ENCODE results near the gene REEP3. TPM values are rescaled to one million over a fixed set of nuclear protein-coding genes. Genes with fewer than 3 reads are reported as not detected.
A peak's percentile ranks its signal among the peaks of the same experiment; 100 is the strongest.

Gene REEP3
- total and polyA plus RNA-seq, 12 donors = 9.9 to 27.7 (median 17.2) TPM

DNA sequence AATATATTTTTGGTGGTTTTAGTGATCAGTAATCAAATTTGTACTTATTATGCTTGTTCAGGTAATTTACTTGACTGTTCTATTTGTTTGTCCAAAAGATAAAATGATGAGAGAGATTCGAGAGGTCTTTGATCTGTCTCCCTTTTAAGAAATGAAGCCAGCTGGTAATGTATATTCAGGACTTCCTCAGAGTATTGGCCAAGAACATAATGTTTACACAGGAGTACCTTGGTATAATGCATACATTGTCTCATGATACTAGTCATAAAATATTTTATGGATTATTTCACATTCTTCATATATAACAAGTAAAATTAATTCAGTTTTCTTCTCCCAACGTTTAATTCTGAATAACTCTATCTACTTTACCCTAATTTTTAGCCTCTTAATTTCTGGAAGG, 100.9 kb downstream of the REEP3 start:
- no peak overlapping the region for H3K4me3 ChIP-seq
- H3K36me3 ChIP-seq = peaks cover 0 to 47% (median 17%) of the 10 kb centered on the region in 9 donors
- intact Hi-C loops (cut with DNase I) = loop anchor here in 3 of 10 donors (10.0 kb wide), 3 partner anchors 97 to 457 kb away; partner anchors contain the start of genes JMJD1C (in 2 of the 3) and REEP3 (in 1 of the 3)
- TF ChIP-seq, protein P1, sequence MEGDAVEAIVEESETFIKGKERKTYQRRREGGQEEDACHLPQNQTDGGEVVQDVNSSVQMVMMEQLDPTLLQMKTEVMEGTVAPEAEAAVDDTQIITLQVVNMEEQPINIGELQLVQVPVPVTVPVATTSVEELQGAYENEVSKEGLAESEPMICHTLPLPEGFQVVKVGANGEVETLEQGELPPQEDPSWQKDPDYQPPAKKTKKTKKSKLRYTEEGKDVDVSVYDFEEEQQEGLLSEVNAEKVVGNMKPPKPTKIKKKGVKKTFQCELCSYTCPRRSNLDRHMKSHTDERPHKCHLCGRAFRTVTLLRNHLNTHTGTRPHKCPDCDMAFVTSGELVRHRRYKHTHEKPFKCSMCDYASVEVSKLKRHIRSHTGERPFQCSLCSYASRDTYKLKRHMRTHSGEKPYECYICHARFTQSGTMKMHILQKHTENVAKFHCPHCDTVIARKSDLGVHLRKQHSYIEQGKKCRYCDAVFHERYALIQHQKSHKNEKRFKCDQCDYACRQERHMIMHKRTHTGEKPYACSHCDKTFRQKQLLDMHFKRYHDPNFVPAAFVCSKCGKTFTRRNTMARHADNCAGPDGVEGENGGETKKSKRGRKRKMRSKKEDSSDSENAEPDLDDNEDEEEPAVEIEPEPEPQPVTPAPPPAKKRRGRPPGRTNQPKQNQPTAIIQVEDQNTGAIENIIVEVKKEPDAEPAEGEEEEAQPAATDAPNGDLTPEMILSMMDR (IDR thresholded peaks at IDR 0.05) = no peak
- H3K27ac ChIP-seq = no peak overlapping the region
- H3K9me3 ChIP-seq = no peaks in the 10 kb centered on the region
- peaks cover 0 to 6% (median under 1%) of the 10 kb centered on the region in 9 donors for H3K4me1 ChIP-seq
- WGBS, 2 donors = 92 to 94% methylated on average over 2 of the region's 2 CpGs
- no peaks in the 10 kb centered on the region for H3K27me3 ChIP-seq
- ATAC-seq (no peak), DNase-seq (no peak)

DNA sequence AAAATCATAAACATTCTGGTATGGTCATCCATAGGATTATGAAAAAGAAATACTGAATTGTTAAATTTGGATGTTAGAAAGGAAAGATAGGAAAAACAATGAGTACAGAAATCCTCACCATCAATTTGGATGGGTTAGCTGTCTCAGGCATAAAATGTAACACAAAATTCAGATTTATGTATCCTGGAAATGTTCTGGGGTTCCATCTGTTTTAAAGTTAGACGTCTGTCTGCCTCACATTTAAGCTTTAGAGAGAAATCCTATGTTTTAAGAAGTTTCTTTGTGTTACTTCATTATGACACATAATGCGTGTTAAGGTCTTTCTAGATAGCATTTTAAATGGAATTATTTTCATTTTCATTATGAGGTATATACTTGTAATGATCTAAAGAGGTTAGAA, 103.5 kb downstream of the REEP3 start:
- TF ChIP-seq, protein P1 (IDR thresholded peaks at IDR 0.05) = no peak
- no peak overlapping the region for H3K4me3 ChIP-seq
- WGBS, 2 donors = 95 to 96% methylated on average over 2 of the region's 2 CpGs
- no peaks in the 10 kb centered on the region for H3K27me3 ChIP-seq
- no peak overlapping the region for H3K27ac ChIP-seq
- H3K36me3 ChIP-seq = peaks cover 0 to 36% (median 17%) of the 10 kb centered on the region in 9 donors
- intact Hi-C loops (cut with DNase I) = loop anchor here in 9 of 10 donors (5.0 to 10.0 kb wide), 11 partner anchors 100 to 460 kb away; partner anchors contain the start of genes JMJD1C (in 5 of the 9) and REEP3 (in 3 of the 9)
- ATAC-seq (no peak), DNase-seq (no peak)
- peaks cover 0 to 26% (median 22%) of the 10 kb centered on the region in 9 donors for H3K4me1 ChIP-seq
- H3K9me3 ChIP-seq = no peaks in the 10 kb centered on the region

GRCh38 chr10:63627396-63627795, 106.2 kb downstream of the REEP3 start:
- peaks cover 0 to 42% (median 35%) of the 10 kb centered on the region in 9 donors for H3K4me1 ChIP-seq

DNA sequence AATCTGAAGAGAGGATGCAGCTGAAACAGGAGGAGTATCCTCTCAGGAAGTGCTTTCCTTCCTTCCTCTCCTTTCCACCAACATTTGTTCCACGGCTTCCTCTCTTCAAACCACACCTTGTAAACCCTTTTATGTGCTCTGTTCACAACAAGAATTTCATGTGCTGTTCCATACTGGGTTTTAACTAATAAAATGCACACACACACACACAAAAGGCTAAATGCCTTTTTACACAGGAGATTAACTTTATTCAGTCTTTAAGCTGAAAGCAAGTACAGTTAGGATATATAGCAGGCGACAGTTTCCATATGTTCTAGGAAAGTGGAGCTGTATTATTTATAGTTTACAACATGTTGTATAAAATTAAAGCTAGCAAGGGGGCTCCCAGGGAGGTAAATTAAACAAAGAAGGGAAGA, 106.7 kb downstream of the REEP3 start:
- WGBS, 2 donors = 31 to 43% methylated on average over 2 of the region's 2 CpGs
- no peak for DNase-seq
- intact Hi-C loops (cut with DNase I) = loop anchor here (2.0 to 10.0 kb wide), 16 partner anchors 85 to 463 kb away; partner anchors contain the start of genes JMJD1C (in 5 of the 10) and REEP3 (in 5 of the 10)

More at GRCh38 chr10:63627396-63627795, 106.2 kb downstream of the REEP3 start:
- H3K27ac ChIP-seq = peak overlapping the region in 8 of 10 donors; percentile 23 to 99 (median 98)
- ATAC-seq = no peak
- H3K27me3 ChIP-seq = no peaks in the 10 kb centered on the region
- no peaks in the 10 kb centered on the region for H3K9me3 ChIP-seq
- H3K36me3 ChIP-seq = peaks cover 0 to 9% (median 0%) of the 10 kb centered on the region in 9 donors
- no peak for DNase-seq
- WGBS, 2 donors = 70 to 83% methylated on average over 8 of the region's 8 CpGs
- intact Hi-C loops (cut with DNase I) = loop anchor here (2.0 to 10.0 kb wide), 12 partner anchors 103 to 463 kb away; partner anchors contain the start of genes JMJD1C (in 5 of the 10) and REEP3 (in 3 of the 10)
- H3K4me3 ChIP-seq = no peak overlapping the region
- TF ChIP-seq, protein P1 (IDR thresholded peaks at IDR 0.05) = no peak

More for the DNA sequence above, 106.7 kb downstream of the REEP3 start:
- TF ChIP-seq, protein P1 (IDR thresholded peaks at IDR 0.05) = no peak
- Histone ChIP-seq H3K36me3 (peaks cover 0 to 4% (median 0%) of the 10 kb centered on the region in 9 donors), H3K4me3 (peak overlapping the region in 1 of 10 donors; percentile 74), H3K27me3 (no peaks in the 10 kb centered on the region), H3K27ac (peak overlapping the region; percentile 78 to 100 (median 98)), H3K4me1 (peaks cover 0 to 43% (median 35%) of the 10 kb centered on the region in 9 donors), H3K9me3 (no peaks in the 10 kb centered on the region)
- ATAC-seq = no peak
